GM23338 (cell line): ENCODE measurements around the gene ABCG2.

Source experiments
- EZH2 ChIP-seq: fragments of 200-600 bp; sonication (generic); IDR thresholded peaks from one replicate; pipeline ENCODE4 v1.8.0; 2017; ENCODE audit warnings: antibody characterized with exemption, mild to moderate bottlenecking, low read depth; ENCODE audit not compliant: unreplicated experiment
- REST ChIP-seq: IDR thresholded peaks from one replicate; pipeline ENCODE4 v1.6.1; 2018; ENCODE audit warnings: antibody characterized with exemption; ENCODE audit not compliant: unreplicated experiment
- TF ChIP-seq, protein P1 (sequence below), 2 experiments: fragments of 200-600 bp in 1 of 2; sonication (generic) in 1 of 2; conservative IDR thresholded peaks; 2 replicates each; pipeline versions ENCODE4 v1.5.1 to v1.6.1; 2016 to 2017; ENCODE audit warnings: antibody characterized with exemption in 2 of 2, low read depth in 2 of 2, mild to moderate bottlenecking in 2 of 2, moderate library complexity in 1 of 2

GRCh38 chr4:88171206-88171605, 12.8 kb upstream of the ABCG2 start:
- TF ChIP-seq, protein P1, sequence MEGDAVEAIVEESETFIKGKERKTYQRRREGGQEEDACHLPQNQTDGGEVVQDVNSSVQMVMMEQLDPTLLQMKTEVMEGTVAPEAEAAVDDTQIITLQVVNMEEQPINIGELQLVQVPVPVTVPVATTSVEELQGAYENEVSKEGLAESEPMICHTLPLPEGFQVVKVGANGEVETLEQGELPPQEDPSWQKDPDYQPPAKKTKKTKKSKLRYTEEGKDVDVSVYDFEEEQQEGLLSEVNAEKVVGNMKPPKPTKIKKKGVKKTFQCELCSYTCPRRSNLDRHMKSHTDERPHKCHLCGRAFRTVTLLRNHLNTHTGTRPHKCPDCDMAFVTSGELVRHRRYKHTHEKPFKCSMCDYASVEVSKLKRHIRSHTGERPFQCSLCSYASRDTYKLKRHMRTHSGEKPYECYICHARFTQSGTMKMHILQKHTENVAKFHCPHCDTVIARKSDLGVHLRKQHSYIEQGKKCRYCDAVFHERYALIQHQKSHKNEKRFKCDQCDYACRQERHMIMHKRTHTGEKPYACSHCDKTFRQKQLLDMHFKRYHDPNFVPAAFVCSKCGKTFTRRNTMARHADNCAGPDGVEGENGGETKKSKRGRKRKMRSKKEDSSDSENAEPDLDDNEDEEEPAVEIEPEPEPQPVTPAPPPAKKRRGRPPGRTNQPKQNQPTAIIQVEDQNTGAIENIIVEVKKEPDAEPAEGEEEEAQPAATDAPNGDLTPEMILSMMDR (conservative IDR thresholded peaks at IDR 0.05; ENCODE audit: low read depth in 2 of 2) = no peak
- TF ChIP-seq REST (no peak), EZH2 (no peak)
